ENCODE results near the gene ZCCHC8.
"Not testable (repeated sequence)": the region's sequence is repeated elsewhere in the genome, so short reads cannot be mapped to it uniquely, and the experiment has no call there.

Gene ZCCHC8

DNA sequence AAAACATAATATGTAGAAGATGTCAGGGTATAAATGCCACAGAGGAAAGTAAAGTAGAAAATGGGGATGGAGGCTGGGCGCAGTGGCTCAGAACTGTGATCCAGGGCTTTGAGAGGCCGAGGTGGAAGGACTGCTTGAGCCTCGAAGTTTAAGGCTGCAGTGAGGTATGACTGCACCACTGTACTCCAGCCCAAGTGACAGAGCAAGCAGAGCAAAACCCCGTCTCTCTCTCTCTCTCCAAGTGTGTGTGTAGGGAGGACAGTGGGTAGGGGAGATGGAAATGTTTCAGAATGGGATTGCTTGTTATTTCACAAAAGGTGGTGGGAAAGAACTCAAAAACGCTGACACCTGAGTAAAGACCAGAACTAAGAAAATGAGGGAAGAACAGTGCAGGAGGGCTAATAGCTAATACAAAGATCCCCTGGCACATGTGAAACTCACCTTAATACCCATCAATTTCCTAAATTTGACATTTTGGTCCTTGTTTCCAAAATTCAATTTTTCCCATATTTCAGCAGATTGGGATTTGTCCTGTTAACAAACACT, 5.7 kb upstream of the ZCCHC8 start:
- DNase-seq, result no peak

DNA sequence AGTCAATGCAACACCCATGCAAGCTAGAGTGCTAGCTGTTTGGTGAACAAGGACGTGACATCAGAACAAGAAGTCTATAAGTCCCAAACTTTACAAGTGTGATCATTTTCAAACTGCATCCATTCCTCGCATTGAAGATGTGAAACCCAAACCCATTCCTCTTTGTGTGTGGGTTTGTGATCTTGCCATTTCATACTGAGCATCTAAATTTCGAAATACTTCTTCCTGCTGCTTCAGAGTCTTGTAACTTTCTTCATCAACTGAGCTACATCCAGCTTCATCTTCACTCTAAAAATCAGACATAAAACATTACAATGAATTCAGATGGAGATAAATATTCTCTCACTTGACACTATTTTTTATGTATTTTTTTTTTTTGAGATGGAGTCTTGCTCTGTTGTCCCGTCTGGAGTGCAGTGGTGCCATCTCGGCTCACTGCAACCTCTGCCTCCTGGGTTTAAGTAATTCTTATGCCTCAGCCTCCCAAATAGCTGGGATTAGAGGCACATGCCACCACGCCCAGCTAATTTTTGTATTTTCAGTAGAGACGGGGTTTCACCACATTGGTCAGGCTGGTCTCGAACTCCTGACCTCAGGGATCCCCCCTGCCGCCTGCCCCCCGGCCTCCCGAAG, 4.8 kb upstream of the ZCCHC8 start:
- no peak for DNase-seq

DNA sequence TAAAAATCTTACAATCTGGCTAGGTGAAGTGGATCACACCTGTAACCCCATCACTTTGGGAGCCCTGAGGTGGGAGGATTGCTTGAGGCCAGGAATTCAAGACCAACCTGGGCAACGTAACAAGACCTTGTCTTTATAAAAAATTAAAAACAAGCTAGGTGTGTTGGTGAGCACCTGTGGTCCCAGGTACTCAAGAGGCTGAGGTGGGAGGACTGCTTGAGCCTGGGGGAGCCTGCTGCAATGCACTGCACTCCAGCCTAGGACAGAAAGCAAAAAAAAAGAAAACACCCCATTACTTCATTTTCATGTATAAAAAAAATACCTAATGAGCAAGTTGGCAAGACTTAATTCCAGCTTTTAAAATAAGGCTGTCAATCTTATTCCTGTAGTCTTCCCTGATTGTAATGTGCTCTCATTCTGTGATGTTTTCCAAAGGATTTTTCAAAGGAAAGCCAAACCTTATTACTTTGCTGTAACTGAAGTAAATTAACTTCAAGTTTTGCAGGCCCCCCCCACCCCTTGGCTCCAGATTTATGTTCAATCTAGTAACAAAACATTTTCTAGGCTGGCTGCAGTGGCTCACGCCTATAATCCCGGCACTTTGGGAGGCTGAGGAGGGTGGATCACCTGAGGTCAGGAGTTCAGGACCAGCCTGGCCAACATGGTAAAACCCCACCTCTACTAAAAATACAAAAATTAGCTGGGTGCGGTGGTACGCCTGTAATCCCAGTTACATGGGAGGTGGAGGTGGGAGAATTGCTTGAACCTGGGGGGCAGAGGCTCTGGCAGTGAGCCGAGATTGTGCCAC, 3.3 kb upstream of the ZCCHC8 start:
- no peak for DNase-seq

DNA sequence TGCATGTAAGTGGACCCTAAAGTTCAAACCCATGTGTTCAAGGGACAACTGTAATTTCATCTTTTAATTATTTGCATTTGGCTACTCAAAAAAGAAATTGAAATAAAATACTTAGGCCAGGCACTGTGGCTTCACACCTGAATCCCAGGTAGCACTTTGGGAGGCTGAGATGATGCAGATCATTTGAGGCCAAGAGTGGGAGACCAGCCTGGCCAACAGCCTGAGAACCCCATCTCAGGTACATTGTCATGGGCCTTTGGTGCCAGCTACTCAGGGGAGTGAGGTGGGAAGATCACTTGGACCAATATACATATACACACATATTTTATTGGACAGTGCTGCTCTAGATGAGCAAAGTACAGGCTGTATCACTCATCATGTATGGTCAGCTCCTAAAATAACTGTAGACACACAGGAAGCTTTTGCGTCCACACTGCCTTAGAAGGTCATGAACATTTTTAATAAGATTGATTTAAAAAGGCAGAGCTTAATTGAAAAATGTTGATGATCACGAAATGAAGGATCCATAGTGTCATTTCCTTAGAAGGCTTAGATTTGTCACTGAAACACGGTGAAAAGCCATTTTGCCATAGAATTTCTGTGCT, 2.5 kb upstream of the ZCCHC8 start:
- DNase-seq, result no peak

DNA sequence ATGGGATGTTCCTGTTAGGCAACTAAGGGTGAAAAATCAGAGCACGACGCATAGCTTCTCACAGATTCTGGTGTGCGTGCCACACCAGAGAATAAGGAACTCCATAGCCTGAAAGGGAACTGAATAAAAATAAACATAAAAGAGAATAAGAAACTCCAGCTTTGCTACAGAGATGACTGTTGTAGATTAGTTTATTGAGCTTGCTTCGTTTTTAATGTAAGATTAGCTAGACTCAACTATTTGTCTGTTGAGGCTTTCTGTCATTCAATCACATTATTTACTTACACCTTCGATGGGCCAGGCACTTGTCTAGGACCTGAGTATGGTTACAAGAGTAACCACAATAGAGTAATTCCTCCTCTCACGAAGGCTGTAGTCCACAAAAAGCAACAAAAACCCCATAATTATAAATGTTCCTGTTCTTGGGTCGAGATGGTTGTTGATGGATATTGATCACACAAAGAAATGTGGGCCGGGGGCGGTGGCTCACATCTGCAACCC, 807 bp upstream of the ZCCHC8 start:
- DNase-seq, result no peak

DNA sequence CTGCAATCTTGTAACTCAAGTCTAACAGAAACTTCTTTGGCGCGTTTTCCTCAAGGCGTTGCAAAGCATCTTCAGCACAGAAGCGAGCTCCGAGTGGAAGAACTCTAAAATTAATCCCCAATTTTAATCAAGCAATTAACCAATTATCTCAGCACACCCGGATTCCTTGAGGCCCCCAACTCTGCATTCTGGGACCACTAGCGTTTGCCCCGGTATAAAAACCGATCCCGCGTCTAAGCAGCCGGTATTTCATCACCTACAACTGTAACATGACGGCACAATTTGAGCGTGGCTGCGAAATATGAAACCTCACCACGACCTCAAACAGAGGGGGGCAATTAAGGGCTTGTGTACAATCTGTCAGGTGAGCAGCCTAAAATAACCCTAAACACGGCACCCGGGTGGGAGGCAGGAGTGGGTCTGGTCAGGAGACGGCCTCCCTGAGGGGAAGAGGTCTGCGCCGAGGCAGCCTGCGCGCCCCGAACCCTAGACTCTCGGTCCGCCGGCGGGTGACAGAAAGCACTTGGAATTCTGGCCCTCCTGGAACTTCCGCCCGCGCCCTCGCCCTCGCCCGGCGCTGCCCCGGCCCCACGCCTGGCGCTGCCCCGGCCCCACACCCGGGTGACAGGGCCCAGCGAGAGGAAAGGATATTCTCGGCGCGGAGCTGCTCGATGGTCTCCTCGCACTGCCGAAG, 594 bp downstream of the ZCCHC8 start:
- peak; percentile 50 for DNase-seq

DNA sequence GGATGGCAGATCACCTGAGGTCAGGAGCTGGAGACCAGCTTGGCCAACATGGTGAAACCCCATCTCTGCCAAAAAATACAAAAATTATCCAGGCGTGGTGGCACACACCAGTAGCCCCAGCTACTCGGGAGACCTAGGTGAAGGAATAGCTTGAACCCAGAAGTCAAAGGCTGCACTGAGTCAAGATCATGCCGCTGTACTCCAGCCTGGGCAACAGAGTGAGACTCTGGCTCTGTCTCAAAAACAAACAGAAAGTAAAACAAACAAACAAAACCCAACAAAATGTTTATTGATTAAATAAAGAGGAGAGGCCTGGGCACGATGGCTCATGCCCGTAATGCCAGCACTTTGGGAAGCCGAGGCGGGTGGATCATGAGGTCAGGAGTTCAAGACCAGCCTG, 5.5 kb downstream of the ZCCHC8 start:
- no peak for DNase-seq

DNA sequence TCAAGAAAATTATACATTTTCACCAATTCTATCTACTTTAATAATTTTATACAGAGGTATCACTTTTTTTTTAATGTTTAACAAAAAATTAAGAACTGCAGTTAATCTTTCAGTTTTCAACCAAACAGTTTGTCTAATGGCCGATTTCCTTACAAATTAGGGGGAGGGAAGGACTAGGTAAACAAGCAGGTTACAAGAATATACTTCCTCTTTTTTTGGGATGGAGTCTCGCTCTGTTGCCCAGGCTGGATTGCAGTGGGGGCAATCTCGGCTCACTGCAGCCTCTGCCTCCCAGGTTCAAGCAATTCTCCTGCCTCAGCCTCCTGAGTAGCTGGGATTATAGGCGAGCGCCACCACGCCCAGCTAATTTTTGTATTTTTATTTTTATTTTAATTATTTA, 7.5 kb downstream of the ZCCHC8 start:
- DNase-seq, result not testable (repeated sequence)

DNA sequence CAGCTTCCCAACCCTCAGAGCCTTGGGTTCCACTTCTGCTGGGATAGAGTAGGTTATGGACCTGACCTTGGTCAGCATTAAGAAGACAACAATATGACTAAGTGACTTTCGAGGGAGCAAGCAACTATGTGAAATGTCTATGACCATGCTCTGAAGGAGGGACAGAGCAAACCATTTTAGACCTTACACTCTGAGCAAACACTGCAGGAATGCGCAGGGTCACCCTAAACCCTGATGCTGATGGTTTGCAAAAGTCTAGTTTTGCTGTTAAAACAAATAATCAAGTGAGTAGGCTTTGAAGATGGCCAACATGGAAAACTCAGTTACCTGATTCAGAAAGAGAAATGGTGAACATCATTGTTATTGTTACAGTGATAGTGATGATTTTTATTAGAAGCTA, 8.7 kb downstream of the ZCCHC8 start:
- DNase-seq, result no peak

DNA sequence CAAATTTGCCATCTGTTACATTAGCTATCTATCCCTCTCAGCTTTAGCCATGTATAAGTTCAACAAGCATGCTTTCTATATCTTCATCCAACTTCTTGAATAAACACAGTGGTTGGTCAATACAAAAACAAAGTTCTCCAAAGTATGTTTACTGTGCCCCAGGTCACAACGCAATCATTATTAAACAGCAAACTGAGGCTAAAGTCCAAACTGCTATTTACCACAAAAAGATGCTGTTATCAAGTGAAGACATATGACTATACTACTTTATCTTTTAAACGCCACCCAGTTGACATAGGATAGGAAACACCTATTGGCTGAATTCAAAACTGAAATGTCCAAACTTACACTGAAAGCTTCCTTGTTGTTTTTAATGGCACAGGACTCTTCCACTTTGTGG, 11.7 kb downstream of the ZCCHC8 start:
- no peak for DNase-seq

DNA sequence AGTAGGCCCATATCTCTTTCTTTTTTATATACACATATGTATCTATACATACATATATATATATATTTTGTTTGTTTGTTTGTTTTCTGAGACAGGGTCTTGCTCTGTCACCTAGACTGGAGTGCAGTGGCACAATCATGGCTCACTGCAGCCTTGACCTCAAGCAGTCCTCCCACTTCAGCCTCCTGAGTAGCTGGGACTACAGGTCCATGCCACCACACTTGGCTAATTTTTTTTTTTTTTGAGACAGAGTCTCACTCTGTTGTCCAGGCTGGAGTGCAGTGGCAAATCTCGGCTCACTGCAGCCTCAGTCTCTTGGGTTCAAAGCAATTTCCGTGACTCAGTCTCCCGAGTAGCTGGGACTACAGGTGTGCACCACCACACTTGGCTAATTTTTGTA, 12.9 kb downstream of the ZCCHC8 start:
- not testable (repeated sequence) for DNase-seq

DNA sequence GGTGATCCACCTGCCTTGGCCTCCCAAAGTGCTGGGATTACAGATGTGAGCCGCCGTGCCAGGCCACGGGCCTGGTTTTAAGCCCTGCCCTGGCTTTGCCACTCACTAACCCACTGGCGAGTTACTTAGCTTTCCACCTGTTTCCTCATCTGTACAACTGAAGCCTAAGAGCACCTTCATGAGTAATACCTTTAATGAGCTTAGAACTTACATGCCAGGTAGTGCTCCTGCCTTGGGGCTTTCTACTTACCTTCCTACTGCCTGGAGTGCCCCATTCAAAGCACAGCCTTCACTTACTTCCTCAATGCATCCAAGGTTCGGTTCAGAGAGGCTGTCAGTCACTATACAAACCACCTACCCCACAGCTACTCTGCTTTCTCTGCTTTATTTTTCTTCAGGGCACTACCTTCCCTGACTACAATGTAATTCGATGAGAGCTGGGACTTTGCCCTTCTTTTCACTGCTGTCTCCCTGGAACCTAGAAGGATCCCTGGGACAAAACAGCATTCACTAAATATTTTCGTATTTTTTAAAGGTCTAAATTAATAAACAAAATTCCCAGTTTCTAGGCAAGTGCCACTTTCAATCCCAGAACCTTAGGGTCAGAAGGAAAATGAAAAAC, 13.8 kb downstream of the ZCCHC8 start:
- no peak for DNase-seq

DNA sequence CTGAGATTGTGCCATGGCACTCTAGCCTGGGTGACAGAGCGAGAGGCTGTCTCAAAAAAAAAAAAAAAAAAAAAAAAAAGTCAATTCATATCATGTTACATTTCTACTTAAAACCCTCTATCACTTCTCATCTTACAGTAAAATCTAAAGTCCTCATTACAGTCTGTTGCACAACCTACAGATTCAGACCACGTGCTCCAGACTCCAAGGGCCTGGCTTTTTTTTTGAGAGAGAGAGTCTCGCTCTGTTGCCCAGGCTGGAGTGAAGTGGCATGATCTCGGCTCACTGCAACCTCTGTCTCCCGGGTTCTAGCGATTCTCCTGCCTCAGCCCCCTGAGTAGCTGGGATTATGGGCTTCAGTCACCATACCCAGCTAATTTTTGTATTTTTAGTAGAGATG, 14.4 kb downstream of the ZCCHC8 start:
- DNase-seq, result not testable (repeated sequence)

DNA sequence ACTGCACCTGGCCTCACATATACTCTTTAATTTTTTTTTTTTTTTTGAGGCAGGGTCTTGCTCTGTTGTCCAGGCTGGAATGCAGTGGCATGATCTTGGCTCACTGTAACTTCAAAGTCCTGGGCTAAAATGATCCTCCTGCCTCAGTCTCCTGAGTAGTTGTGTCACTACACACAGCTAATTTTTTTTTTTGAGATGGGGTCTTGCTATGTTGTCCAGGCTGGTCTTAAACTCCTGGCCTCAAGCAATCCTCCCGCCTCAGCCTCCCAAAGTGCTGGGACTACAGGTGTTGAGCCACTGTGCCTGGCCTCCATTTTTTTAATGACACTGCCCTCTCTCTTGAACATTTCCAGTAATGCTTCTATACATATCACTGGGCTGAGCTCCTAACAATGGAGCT, 16.3 kb downstream of the ZCCHC8 start:
- not testable (repeated sequence) for DNase-seq

DNA sequence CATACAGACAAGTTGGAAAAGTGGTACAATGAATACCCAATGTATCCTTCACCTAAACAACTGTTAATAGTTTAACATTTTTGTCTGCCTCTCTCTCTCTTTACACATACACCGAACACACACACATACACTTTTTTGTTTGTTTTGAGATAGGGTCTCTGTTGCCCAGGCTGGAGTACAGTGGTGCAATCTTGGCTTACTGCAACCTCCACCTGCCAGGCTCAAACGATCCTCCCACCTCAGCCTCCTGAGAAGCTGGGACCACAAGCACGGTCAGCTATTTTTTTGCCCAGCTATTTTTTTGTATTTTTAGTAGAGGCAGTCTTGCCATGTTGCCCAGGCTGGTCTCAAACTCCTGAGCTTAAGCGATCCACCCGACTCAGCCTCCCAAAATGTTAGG, 16.8 kb downstream of the ZCCHC8 start:
- no peak for DNase-seq

DNA sequence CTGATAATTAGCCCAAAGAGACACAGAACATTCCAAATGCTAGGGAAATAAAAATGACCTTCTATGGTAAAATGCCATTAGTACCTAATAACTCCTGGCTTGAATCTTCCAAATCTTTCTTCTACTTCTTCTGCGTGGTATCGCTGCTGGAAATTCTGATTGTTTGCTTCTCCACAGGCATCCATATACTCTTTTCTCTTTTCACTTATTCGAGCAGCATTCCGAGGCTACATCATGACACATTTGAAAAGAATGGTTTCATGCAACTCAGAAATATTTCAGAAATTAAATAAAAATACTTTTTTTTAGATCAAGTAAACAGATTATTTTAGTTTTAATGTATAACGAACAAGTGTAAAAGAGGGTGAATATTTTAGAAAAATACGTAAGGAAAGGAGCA, 18.9 kb downstream of the ZCCHC8 start:
- no peak for DNase-seq

DNA sequence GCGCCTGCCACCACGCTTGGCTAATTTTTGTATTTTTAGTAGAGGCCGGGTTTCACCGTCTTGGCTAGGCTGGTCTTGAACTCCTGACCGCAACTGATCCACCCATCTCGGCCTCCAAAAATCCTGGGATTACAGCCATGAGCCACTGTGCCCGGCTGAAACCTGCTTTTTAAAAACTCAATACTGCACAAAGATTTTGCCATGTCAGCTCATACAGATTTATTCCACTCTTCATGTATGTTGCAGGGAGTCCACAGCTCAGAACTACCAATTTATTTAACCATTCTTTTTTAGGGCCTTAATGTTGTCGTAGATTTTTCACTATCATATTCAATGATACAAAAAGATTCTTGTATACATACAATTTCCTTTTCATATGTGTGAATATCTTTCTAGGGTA, 20.0 kb downstream of the ZCCHC8 start:
- no peak for DNase-seq

DNA sequence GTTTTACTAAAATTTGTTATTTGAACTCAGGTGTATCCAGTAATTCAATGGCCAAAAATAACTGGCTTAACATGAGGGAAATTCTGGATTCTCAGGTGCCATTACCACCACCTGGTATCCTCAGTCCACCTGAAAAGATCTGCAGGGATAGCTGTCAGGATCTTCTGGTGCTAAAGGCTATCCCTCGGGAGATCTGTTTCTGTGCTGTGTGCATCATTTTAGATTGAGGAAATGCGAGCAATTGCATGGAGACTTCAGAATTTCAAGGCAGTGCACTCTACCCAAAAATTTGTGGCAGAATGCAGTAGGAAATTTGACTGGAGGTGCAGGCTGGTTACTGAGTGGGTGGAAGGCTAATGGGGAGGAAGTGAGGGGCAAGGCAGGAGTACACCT, 26.4 kb downstream of the ZCCHC8 start:
- no peak for DNase-seq

DNA sequence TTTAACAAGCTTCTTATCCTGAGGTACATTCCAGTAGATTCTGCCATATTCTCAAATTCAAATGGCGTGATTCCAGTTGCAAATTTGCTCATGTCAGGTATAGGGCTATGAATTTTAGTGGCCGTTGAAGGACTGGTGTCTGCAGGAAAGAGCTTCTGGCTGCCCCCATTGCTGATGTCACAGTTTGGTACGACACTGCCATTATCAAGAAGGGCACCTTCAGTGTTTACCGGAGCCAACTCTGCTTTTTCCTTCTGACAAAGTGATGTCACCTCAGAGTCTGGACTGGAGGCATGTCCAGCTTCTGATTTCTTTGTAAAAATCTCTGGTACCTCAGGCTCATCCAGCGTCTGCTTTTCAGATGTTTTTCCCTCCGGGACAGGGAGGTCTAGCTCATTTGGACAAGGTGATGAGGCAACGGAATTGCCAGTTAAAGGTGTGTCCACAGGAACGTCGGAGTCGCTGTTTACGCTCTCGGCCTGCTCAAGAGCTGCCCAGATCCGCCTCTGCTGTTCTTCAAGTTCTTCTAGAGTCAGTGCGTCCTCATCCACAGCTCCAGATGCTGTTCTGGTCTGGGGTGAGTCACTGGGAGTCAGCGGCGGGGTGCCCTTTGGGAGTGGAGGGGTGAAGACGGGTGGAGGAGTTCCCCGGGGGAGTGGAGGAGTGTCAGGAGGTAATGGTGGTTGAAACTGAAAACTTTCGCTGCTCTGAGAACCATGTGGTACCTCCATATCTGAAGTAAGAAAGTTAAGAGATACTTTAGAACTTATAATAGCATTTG, 27.0 kb downstream of the ZCCHC8 start:
- no peak for DNase-seq

DNA sequence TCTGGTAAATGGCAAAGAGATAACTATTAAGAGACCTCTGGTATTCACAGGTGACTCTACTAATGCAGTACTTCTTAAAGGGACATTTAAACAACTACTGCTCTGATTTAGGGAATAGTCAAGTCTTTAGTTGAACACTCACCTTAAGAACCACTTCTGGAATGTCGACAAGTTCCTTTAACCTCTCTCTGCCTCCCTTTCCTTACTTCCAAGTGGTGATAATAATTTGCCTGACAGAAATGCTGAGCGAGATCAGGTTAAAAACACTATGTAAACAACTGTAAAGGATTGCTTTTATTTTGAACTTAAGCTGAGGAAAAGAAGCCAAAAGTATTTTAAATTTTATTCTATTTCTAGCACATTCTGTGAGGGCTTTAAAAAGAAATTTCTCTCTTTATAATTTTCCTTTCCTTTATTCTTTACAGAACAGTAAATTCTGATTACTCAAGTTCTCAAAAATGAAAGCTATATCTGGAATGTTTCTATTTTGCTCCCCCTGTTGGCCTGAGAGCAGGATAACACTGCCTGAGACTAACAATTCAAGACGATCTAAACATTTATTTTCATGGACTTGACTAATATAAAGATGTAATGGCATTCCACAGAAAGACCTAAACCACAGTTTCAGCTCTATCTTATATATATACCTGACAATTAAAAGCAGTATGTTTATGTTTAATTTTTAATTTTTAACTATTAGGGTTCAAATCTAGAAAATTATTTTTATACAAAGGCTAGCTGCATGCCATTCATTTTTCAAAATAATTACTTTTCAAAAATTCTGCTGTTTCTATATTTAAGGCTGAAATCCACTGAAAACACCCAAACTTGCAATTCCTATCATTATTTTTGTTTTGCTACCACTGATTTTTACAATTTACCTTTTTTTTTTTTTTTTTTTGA, 29.2 kb downstream of the ZCCHC8 start:
- peak; percentile 24 for DNase-seq

DNA sequence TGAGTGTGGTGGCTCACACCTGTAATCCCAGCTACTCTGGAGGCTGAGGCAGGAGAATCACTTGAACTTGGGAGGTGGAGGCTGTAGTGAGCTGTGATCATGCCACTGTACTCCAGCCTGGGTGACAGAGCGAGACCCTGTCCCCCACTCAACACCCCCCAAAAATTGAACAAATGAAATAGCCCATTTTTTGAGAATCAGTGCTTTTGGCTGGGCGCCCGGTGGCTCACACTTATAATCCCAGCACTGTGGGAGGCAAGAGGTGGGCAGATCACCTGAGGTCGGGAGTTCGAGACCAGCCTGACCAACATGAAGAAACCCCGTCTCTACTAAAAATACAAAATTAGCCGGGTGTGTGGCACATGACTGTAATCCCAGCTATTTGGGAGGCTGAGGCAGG, 30.2 kb downstream of the ZCCHC8 start:
- DNase-seq, result not testable (repeated sequence)

Measured in NCI-H526 treated with DMSO at 0.1 percent for 48 hours (cell line).